Activated naive CD4-positive, alpha-beta T cell treated with anti-CD3 and anti-CD28 coated beads, Interleukin-2, amount 50 U/mL, for 72 hours (primary cell): Measurements from ENCODE around the gene GNB1L. TPM values are rescaled to one million over a fixed set of nuclear protein-coding genes. Genes with fewer than 3 reads are reported as not detected.

Source experiments
- ATAC-seq, 2 donors: fragments of 150-1000 bp; cut with Tn5 transposase; 2 replicates each; pipeline ENCODE4 v1.10.0; 2021; ENCODE audit warnings: mild to moderate bottlenecking in 2 of 2, moderate library complexity in 2 of 2
- DNase-seq, 2 donors: peaks; one replicate each; pipeline ENCODE4 v3.0.0; 2021 to 2022; ENCODE audit warnings: low spot score in 2 of 2
- H3K27ac Mint-ChIP-seq, 2 donors: one replicate each; pipeline ENCODE4 v1.8.0; 2022; ENCODE audit warnings: mild to moderate bottlenecking in 2 of 2, mixed read lengths in 2 of 2
- H3K36me3 Mint-ChIP-seq, 2 donors: one replicate each; pipeline ENCODE4 v1.8.0; 2022; ENCODE audit warnings: mixed read lengths in 2 of 2
- H3K9me3 Mint-ChIP-seq, 2 donors: one replicate each; pipeline ENCODE4 v1.8.0; 2022; ENCODE audit warnings: mixed read lengths in 2 of 2
- total RNA-seq, 2 donors: library from RNA; stranded (reverse); gene quantifications; one replicate each; pipeline ENCODE4 v1.2.3, GENCODE V29; 2022

Gene GNB1L
- total RNA-seq, 2 donors from 2014 or later = 9.6 to 13.4 TPM

GRCh38 chr22:19745155-19746101 is 109.2 kb downstream of the GNB1L start:
- no peaks in the 10 kb centered on the region for H3K9me3 Mint-ChIP-seq
- DNase-seq = no peak
- H3K27ac Mint-ChIP-seq = no peak overlapping the region
- H3K36me3 Mint-ChIP-seq = no peaks in the 10 kb centered on the region
- no peak for ATAC-seq

- Mint-ChIP-seq H3K36me3 (no peaks in the 10 kb centered on the region), H3K9me3 (no peaks in the 10 kb centered on the region), H3K27ac (no peak overlapping the region)
- ATAC-seq (no peak), DNase-seq (no peak)
Observed at GRCh38 chr22:19744350-19745006, 110.2 kb downstream of the GNB1L start.

DNA sequence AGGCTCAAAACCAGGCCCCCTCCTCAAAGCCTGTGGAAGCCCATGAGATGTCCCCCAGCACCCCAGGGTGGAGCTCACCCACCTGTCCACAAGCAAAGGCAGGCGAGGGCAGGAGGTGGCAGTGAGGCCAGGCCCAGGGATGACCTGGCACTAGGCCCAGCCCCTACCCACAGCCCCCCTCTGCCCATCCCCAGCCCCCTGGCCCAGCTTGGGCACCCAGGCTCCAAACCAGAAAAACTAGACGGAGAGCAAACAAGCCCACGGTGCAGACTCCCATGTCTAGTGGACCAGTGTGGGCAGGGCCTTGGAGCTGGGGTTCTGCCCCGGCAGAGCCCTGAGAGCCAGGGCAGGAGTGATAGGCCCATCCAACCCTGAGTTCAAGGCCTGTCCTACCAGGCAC is 111.0 kb downstream of the GNB1L start:
- Mint-ChIP-seq H3K27ac (no peak overlapping the region), H3K36me3 (no peaks in the 10 kb centered on the region), H3K9me3 (no peaks in the 10 kb centered on the region)
- ATAC-seq = no peak
- DNase-seq = no peak

- H3K9me3 Mint-ChIP-seq = no peaks in the 10 kb centered on the region
- H3K36me3 Mint-ChIP-seq = no peaks in the 10 kb centered on the region
- DNase-seq (no peak), ATAC-seq (no peak)
- H3K27ac Mint-ChIP-seq = no peak overlapping the region
Observed at GRCh38 chr22:19743081-19743480, 111.6 kb downstream of the GNB1L start.

- ATAC-seq (no peak), DNase-seq (no peak)
- no peaks in the 10 kb centered on the region for H3K9me3 Mint-ChIP-seq
- H3K36me3 Mint-ChIP-seq = no peaks in the 10 kb centered on the region
- no peak overlapping the region for H3K27ac Mint-ChIP-seq
Observed at GRCh38 chr22:19742160-19743066, 112.3 kb downstream of the GNB1L start.

- no peaks in the 10 kb centered on the region for H3K36me3 Mint-ChIP-seq
- H3K9me3 Mint-ChIP-seq = no peaks in the 10 kb centered on the region
- no peak overlapping the region for H3K27ac Mint-ChIP-seq
Observed at GRCh38 chr22:19741053-19741452, 113.6 kb downstream of the GNB1L start.

GRCh38 chr22:19740586-19740985 is 114.1 kb downstream of the GNB1L start:
- no peaks in the 10 kb centered on the region for H3K9me3 Mint-ChIP-seq
- ATAC-seq = no peak
- no peak for DNase-seq
- H3K27ac Mint-ChIP-seq = no peak overlapping the region
- no peaks in the 10 kb centered on the region for H3K36me3 Mint-ChIP-seq

More at GRCh38 chr22:19741053-19741452, 113.6 kb downstream of the GNB1L start:
- no peak for DNase-seq
- no peak for ATAC-seq

DNA sequence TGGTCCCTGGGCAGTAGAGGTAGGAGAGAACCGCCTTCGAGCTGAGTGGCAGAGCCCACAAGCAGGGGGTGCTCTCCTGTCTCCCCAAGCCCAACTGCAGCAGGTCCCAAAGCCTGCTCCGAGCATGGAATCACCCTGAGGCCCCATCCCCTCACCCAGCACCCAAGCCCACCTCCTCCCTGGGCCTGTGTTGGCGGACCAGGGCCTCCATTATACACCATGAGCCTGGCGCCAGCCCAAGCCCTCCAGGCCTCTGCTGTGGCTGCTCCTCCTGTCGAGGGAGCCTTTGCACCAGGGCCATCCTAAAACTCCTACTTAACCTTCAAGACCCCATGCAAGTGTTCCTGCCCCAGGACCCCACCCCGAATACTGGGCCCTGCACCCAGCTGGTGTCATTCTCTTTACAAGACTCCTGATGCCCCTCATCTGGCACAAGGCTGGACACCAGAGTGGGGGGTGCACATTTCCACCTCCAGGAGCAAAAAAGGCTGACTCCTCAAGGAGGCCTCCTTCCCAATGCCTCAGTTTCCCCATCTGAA is 114.7 kb downstream of the GNB1L start:
- DNase-seq (no peak), ATAC-seq (no peak)
- H3K36me3 Mint-ChIP-seq = no peaks in the 10 kb centered on the region
- no peaks in the 10 kb centered on the region for H3K9me3 Mint-ChIP-seq
- H3K27ac Mint-ChIP-seq = no peak overlapping the region

DNA sequence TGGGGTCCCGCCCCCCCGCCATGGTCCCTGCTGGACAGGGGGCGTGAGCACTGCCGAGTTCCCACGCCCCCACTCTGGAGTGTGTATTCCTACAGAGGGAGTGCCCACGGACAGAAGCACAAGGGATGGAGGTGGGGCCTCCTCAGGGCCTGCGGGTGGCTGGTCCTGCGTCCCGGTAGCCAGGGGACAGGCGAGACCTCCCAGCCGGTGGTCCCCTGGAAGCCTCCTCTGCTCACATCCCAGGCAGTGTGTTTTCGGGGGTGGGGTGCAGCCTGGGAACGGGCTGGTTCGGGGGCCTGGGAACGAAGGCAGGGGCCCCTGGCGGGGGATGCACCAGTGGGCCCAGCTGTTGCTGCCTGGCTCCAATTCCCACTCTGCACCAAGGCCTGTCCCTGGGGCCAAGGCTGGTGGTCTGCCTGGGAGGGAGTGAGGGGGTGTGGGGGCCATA is 115.2 kb downstream of the GNB1L start:
- no peaks in the 10 kb centered on the region for H3K36me3 Mint-ChIP-seq
- DNase-seq (no peak), ATAC-seq (no peak)
- no peak overlapping the region for H3K27ac Mint-ChIP-seq
- H3K9me3 Mint-ChIP-seq = no peaks in the 10 kb centered on the region

DNA sequence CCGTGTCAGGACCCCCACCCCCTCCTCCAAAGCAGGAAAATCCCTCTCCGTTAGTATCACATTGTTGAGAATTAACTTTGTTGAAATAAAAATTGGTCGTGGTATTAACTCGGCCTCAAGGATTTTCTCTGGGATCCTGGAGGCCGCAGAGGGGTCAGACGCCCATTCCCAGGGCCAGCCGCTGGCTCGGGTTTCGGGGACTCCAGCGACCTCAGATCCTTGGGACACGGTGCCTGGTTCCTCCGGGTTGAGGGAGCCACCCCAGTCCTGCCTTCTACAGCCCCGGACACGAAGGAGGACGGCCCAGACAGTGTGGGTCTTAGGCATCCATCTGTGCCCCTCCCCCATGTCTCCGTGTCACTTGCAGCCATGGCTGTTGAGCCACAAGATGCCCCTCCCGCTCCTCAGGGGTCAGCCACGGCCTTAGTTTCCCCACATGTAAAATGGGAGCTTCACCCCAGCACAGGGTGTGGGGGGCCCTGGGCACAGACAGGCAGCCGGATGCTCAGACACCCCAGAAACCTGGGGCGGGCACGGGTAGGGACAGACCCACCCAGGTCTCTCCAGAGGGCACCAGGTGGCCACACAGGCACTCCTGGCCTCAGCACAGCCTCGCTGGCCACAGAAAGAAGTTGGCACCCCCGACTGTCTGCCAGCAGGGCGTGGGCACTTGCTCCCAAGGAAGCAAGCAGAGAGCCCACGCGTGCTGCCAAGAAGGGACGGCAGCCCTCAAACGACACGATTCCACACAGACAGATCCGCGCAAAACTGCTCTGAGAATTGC is 115.8 kb downstream of the GNB1L start:
- ATAC-seq = no peak
- no peak for DNase-seq
- Mint-ChIP-seq H3K36me3 (no peaks in the 10 kb centered on the region), H3K27ac (no peak overlapping the region), H3K9me3 (no peaks in the 10 kb centered on the region)

GRCh38 chr22:19737846-19738663 is 116.6 kb downstream of the GNB1L start:
- DNase-seq = no peak
- Mint-ChIP-seq H3K27ac (no peak overlapping the region), H3K36me3 (no peaks in the 10 kb centered on the region), H3K9me3 (no peaks in the 10 kb centered on the region)
- ATAC-seq = no peak

DNA sequence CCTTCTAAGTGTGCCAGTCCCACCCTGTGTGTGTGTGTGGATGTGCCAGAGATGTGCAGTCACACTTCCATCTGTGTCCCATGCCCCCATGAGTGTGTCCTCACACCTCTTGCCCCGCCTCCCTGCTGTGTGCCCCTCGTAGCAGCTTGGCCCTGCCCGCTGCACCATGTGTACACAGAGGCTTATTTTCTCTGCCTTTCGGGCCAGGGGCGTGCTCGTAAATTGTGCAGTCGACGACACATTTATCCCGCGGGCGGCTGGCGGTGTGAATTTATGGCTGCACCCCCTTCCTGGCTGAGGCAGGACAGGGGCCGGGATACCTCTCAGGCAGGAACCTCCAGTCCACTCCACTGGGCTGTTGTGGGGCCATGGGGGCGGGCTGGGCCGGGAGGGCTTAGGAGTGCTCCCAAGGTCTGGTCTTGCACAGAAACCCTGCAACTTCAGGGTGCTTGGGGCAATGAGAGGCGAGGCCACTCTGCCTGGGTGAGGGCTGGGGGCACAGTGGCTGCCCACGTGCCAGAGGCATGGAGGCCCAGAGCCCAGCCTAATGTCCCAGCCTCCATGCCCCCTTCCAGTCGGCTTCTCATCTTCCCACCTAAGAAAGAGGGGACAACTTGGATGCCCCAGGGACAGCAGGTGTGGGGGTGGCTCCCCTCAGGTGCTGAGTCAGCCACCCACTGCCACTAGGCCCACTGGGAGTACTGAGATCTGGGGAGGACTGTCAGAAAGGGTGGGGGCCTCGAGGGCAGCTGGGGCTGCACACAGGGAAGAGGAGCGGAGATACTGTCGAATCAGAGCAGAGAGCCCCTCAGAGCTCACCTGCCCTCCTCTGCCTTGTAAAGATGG is 118.8 kb downstream of the GNB1L start:
- ATAC-seq (no peak), DNase-seq (no peak)
- Mint-ChIP-seq H3K27ac (no peak overlapping the region), H3K36me3 (no peaks in the 10 kb centered on the region), H3K9me3 (no peaks in the 10 kb centered on the region)

DNA sequence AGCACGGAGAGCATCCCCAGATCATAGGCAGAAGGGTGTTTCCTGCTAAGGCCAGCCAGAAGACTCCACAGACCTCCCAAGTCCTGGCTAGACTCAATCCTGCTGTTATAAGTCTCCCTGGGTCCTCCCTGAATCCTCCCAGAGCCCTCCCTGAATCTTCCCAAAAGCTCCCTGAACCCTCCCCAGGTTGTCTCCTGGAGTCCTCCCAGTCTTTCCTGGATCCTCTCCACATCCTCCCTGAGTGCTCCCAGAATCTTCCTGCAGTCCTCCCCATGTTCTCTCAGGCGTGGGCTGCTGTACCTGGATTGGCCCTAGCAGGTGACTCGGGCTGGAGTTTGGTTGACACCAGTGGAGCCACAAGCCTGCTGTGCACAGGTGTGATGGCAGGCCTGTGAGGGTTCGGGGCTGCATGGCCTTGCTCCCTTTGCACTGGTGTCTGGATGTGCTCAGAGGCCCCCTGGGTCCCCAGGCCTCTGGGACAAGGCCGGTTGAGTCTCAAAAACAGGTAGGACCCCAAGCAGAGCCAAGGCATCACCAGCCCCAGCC is 119.8 kb downstream of the GNB1L start:
- Mint-ChIP-seq H3K36me3 (no peaks in the 10 kb centered on the region), H3K27ac (no peak overlapping the region), H3K9me3 (no peaks in the 10 kb centered on the region)
- ATAC-seq = no peak
- no peak for DNase-seq

DNA sequence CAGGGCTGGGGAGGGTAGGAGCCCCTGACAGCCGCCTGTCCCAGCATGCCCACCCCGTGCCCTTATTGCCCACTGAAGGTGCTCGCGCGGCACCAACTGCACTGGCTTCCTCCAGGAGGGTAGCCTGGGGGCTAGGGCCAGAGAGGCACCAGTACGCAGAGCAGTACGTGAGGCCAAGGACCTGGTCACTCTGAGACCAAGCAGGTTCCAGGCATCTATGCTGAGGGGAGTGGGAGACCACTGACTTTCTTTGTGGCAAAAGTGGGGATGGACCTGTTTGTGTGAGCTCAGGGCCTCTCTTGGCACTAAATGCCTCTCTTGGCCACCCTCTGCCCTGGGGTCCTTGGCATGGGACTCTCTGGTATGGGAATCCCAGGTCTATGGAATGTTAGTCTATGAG is 120.5 kb downstream of the GNB1L start:
- ATAC-seq (no peak), DNase-seq (no peak)
- no peaks in the 10 kb centered on the region for H3K9me3 Mint-ChIP-seq
- H3K36me3 Mint-ChIP-seq = no peaks in the 10 kb centered on the region
- H3K27ac Mint-ChIP-seq = no peak overlapping the region
